HG02943 (cell line): ENCODE results near the gene CORIN.

ENCODE experiments used
- ATAC-seq: cut with Tn5 transposase; IDR thresholded peaks from one replicate; pipeline ENCODE4 v1.9.1; 2021; ENCODE audit warnings: mild to moderate bottlenecking, low read depth, moderate library complexity; ENCODE audit not compliant: unreplicated experiment

The CORIN gene

DNA sequence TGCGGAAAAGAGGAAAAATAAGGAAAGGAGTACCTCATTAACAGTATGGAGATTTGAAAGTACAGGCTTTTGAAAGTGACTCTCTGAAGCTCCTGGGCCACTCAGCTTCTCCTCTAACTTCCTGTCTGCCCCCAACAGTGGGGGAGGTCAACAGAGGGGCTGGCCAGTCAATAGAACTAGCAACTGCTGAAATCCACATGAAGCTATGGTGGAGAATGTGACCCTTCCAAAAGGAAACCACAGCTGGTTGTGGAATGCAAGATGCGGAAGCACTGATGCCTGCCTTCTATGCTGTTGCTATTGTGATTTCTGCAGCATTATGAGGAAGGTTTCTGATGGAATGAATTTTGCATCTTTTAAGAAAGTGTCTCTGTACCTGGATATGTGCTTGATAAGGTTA lies 2.4 kb downstream of the CORIN start:
- ATAC-seq: no peak

DNA sequence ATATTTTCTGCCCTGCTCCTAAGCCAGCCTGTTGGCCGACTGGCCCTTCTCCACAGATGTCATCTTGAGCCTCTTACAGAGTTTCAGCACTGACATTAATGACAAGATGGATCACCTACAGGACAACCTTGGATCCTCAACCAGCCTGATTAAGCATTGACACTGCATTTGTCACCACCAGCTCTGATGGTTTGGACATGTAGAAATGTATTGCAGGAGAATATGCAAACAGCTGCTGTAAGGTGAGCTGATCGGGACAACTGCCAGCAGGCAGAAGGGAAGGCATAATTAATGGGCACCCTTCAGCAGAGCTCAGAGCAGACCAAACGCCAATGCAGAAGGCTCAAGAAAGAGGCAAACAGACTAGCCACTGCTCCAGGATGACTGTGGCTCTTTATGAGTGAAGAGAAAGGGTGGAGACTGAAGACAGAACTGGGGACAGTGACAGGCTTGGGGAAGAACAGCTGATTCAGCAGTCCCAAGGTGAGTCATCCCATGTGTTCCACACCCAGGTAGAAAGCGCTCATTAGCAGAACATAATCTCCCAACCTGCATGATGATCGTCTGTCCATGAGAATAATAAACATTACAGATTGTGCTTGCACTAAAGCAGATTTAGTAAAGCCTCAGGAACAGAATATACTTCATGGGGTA lies 6.7 kb downstream of the CORIN start:
- ATAC-seq: no peak

DNA sequence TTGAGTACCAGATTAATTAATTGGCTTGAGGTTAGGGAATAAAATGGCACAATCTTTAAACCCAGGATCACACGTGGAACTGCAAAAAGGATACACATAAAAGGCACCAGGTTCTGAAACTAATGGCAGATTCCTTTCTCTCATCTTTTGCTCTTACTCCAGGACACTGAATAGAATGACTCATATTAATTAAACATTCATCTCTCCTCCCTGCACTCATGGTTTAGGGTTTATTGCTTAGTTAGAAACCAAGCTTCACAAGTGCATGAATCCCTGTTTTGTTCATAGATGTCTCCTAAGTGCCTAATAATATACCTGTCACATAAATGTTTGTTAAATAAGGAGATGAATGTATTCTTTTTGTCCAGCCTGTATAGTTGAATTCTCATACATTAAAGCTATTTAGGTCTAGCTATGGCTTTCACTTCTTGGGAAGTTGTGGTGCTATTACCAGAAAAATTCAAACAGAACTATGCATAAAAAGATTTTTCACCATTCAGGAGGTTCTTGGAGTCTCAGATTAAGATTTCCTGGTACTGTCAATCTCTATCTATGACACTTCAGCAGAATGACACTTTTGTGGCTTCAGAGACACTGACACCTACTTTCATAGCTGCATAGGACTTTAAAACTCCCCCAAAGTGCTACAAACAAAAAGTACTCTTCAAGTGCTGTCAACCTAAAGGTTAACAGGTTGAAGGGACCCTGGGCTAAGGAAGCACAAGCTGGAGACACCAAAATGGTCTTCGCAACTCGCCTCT lies 7.4 kb downstream of the CORIN start:
- ATAC-seq: no peak

DNA sequence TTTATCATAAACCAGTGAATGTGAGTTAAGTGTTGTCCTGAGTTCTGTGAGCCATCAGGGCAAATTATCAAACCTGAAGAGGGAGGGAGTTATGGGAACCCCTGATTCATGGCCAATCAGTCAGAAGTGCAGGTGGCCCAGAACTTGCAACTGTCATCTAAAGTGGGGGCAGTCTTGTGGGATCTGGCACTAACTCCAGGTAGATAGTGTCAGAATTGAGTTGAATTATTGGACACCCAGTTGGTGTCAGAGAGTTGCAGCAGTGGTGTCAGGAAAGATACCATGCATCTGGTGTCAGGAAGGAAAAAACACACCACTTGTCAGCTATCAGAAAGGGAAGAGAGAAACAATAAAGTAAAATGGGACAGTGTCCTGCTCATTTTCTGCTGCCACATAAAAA lies 8.4 kb downstream of the CORIN start:
- no peak for ATAC-seq

DNA sequence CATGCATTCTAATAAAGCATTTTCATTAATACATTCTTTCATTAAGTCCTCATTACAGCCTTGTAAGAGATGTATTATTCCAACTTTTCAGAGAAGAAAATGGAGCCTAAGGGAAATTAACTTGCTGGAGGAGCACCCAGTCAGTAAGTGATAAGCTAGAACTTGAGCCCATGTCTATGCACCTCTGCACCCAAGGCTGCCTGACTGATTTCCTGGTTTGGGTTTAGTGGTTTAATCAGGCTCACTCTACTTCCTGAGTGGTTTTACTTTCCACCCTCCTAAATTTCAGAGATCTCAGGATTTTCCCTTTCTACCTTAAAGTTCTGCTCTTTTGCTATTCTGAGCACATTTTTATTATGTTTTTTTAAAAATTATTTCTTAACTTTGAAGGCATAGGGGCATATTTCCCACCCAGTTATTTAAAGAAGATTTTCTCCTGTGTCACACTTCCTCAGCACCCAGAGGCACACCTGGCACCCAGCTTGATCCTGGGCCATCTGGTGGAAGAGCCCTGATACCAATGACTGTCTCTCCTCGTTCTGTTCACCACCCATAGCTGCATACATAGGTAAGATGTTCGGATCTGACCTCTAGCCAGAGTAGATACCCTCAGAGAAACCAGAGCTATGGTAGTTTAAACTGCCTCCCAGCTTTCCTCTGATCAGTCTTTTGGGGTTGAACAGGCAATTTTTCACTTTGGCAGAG lies 10.4 kb downstream of the CORIN start:
- no peak for ATAC-seq

DNA sequence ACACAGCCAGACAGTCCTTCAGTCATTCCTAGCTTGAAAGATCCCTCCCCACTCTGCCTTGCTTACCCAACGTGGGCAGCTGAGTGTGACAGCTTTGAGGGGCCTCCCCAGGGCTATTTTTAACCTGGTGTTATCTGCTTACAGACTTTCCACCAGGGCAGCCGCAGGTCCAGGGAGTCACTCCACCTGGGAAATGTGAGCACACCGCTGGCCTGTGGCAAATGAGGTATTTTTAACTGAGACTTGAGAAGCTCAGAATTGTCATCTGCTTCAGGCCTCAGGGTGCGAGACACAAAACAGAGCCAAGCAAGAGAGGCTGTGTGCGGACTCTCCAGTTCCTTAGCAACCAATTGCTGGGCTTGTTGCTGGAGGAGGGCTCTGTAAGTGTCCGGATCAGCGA lies 13.0 kb downstream of the CORIN start:
- ATAC-seq: no peak

DNA sequence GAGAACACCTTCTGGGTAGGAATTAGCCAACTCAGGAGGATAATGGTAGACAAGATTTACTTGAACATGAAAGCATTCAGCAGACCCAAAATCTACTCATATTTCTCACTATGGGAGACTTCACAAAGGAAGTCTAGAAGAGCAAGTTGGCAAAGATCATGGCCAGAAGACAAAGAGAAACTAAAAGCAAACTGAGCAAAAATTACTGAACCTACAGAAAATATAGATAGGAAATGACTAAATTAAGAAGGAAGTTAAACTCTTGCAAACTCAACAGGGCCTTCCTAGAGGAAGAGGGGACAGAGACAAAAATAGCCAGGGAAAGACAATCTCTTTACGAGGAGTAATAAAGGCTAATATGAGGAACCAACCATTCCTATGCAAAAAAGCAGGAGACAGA lies 18.7 kb downstream of the CORIN start:
- ATAC-seq: no peak

DNA sequence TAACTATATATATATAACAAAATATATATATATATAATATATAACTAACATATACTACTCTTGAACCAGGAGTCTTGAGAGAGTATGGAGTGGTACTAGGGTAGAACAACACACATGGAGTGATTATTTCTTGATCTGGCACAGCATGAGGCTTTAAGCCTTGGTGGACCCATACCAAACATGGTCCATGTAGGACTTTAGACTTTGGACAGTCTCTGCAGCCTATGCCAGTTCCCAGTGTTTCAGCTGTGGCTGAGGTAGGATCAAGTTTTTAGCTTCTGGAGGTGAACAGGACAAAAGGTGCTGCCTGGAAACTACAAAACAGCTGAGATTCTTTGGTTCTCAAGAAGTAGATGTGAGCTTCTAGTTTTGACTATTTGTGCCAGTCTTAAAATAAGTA lies 20.6 kb downstream of the CORIN start:
- no peak for ATAC-seq

DNA sequence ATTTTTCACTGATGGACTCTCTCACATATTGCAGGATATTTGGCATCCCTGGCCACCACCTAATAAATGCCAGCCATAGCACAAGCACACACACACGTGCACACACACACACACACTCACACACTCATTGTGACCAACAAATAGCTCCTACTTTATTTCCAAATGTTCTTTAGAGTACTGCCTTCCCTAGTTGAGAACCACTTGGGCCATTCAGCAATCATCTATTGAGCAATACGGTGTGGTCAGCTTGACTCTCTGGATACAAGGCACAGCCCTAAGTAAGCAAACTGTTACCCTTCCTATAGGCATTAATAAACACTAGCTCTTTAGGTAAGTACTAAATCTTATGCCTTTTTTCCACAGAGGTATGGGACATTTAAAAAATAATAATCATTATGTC lies 21.1 kb downstream of the CORIN start:
- no peak for ATAC-seq

DNA sequence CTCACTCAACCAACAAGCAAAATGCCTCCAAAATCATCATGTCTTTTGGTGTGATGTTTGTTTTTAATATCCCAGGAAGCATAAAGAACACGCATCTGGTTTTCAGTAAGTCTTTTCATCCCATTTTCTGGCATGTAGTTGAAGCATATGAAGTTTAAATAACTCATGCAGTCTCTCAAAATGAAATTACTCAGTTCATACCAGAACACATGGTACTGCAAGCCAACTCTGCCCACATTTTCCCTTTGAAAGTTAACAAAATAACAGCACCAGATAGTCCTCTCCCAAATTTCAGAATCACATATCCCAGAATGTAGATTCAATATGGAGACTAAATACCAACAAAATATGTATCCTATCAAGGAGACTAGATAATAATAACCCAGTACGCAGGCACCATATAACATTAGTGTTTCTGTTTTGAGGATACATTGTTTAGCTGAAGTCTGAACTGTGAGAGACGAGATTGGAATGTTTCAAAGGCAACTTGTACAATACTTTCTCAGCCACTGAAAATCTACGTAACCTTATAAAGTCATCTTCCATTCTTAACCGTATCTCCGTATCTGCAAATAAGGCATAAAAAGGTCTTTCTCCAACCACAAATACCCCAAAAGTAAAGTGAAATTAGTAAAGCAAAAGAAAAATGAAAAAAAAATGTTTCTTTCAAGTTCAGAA lies 23.1 kb downstream of the CORIN start:
- no peak for ATAC-seq

DNA sequence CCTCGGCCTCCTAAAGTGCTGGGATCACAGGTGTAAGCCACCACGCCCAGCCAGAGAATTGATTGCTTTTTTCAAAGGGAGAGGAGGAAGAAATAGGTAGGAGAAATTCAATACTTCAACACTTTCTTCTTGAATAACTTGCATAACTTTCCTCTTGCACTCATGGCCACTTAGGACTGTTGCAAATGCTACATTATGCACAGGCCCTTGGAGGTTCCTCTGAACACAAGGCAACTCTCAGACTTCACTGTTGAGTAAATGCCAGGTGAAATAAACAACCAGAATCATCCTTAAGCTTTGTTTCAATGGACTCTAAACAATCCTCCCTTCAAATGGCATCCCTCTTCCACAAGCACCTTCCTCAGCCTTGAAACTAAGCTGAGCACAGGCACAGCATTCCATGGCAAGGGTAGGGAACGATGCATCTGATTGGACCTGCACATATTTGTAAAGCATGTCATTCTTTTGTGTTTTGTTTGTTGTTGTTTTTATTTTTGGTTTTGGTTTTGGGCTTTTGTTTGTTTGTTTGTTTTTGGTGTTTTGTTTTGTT lies 28.1 kb downstream of the CORIN start:
- no peak for ATAC-seq

DNA sequence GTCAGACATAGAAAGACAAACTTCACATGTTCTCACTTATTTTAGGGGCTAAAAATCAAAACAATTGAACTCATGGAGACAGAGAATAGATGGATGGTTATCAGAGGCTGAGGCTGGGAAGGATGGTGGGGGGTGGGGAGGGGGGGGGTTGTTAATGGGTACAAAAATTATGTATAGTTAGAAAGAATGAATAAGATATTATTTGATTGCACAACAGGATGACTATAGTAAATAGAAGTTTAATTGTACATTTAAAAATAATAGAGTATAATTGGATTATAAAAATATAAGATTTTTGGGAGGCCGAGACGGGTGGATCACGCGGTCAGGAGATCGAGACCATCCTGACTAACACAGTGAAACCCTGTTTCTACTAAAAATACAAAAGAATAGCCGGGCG lies 33.3 kb downstream of the CORIN start:
- no peak for ATAC-seq

DNA sequence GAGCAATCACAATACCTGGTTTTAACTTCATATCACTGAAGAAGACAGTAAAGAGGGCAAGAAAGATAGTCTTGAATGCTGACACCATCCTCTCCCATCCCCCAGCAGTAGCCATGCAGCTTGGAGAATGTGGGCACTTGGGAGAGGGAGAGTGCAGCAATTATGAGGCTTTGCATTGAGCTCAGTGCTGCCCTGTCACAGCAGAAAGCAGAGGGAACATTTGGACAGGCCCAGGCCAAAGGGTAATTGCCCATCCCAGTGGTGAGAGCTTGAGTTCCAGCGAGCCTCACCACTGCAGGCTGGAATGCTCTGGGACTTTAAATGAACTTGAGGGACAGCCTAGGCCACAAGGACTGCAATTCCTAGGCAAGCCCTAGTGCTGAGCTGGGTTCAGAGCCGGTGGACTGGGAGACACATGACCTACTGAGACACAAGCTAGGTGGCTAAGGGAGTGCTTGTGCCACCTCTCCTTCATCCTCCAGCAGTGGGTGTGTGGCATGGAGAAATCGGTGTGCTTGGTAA lies 36.3 kb downstream of the CORIN start:
- ATAC-seq: no peak

DNA sequence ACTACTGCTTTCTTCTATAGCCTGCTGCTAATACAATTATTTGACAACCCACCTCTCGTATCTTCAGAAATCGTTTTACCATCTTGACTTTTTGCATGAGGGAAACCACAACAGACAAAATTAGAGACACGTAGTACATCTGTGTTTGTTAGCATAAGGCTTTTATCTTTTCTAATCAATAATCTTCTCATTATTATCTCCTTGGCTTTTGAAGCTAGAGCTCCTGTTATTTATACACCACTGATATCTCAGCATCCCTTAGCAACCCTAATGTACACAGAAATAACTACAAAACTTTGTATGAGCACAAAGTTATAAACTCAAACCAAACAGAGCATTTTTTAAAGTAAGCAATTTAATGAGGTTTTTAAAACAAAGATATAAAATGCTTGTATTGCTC lies 39.7 kb downstream of the CORIN start:
- ATAC-seq: no peak

DNA sequence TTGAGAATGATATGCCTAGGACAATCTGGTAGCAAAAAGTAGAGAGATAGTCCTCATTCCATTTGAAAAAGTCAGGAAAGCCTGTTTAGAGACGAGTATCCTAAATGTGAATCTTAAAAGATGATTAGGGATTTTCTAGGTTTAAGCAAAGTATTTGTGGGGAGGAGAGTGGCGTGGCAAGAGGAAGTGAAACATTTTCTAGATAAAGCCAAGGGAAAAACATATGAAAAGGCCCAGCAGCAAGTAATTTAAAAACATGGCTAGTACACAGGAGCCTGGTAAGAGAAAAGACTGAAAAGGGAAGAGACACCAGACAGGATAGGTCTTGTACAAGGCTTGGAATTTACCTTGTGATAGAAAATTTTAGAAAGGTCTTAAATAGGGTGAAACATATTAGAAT lies 45.9 kb downstream of the CORIN start:
- no peak for ATAC-seq

DNA sequence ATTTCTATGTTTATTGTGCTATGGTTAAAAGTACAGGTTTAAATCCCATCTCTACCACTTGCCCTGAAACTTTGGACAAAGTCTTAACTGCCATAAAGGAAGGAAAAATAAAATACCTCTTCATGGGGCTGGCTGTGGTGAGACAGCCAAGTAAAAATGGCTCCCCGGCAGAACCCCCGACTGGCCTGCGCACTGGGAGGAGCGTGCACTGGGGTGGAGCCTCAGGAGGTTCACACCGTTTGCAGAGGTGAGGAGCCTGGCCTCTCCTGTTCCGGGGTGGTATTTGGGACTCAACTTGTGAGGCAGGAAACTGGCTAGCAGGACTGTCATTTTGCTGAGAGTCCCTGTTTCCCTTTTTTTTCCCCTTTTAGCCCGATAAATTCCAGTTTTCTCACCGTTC lies 47.8 kb downstream of the CORIN start:
- ATAC-seq: no peak

DNA sequence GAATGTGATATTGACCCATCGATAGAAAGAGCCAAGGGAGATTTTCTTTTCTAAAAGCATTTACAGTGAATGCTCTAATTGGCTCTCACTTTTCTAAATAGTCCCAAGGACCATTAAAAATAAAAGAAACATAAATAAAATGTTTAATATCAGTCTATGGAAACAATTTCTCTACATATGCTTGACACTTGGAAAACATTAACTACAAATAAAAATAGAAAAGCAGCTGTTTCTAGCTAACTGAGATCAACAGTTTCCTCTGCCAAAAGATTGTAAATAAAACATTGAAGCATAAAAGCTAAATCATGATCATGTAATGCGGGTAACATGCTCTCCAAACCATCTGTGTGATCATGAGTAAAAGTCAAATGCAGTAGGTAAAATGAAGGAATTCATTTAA lies 49.7 kb downstream of the CORIN start:
- no peak for ATAC-seq

DNA sequence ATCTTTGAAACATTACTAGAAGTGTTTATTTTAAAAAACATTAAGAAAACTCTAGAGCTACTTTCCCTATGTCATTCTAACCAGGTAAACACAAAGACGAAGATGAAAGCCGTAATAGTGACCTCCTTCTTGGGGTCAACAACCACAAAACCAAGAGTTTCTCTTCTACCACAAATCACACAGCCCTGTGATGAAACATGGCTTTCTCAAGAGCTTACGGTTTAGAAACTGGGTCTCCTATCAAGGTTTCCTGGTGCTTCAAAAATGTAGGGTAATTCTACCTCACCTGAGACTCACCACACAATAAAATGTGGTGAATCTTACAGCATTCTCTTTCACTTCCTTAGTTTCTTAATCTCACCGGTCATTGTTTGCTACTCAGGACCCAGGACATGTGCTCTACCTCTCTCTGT lies 50.9 kb downstream of the CORIN start:
- peak; percentile 85 for ATAC-seq

DNA sequence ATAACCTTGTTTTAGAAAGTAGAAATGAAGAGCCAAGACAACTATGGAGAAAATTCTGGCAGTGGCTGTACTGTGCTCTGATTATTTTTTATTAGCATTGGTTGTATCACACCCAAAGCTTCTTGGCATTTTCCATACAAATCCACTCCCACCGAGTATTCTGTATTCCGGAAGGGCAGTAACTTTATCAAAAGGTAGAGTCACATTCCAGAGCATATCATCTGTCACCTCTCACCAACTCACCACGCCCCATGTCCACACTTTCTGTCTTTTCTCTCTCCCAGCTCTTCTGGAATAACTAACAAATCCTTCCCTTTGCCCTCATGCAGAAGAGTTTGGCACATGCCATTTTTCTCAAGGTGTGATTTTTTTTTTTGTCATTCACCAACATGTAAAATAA lies 52.7 kb downstream of the CORIN start:
- ATAC-seq: no peak

DNA sequence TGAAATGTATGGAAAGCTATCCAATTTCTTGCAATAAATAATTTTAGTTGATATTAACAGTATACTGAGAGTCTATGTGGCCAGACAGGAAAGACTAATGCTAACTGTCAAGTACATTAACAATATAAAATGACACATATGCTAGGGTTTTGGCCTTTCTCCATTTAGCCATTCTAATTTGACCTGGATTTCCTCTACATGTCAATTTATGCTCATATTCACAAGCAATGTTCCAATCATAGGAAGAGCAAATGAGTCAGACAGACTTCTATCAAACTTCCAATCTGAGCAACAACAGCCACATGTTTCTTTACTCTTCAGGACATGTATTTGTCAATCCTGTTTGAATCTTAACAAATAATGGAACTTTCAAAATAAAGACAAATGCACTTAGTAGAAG lies 53.6 kb downstream of the CORIN start:
- ATAC-seq: no peak

DNA sequence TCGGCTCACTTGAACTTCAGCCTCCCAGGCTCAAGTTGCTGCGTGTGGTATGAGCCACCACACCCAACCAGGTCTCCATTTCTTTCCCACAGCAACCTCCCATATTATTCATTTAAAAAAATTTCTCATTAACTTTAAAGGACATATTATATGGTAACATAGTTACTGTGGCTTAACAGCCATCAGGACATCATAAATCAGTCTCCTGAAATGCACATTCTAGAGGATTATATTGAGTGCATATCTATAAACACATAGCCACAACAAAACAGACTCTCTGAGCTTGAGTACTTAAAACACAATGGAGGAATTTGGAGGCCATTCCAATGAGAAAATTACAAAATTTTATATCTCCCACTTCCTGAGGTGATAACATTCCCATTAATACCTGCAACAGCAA lies 61.5 kb downstream of the CORIN start:
- ATAC-seq: no peak
